Umbilical cord (tissue), 2 donors: ENCODE measurements around the gene SMAP2. TPM values are rescaled to one million over a fixed set of nuclear protein-coding genes. Genes with fewer than 3 reads are reported as not detected.
"Not testable (repeated sequence)": the region's sequence is repeated elsewhere in the genome, so short reads cannot be mapped to it uniquely, and the experiment has no call there.

Source experiments
- DNase-seq: peaks from one replicate; pipeline ENCODE4 v3.0.0-alpha.2; 2015; ENCODE audit warnings: low spot score
- total RNA-seq: library from RNA; depleted of rRNA; stranded (reverse); fragments of >200 nt; gene quantifications from one replicate; pipeline ENCODE4 v1.2.3, GENCODE V29; 2014; ENCODE audit warnings: low replicate concordance; ENCODE audit not compliant: insufficient read depth

The SMAP2 gene
- total RNA-seq, 1 donor from 2014 or later, result 20.2 TPM

GRCh38 chr1:40372658-40373322, 737 bp upstream of the SMAP2 start:
- no peak for DNase-seq

DNA sequence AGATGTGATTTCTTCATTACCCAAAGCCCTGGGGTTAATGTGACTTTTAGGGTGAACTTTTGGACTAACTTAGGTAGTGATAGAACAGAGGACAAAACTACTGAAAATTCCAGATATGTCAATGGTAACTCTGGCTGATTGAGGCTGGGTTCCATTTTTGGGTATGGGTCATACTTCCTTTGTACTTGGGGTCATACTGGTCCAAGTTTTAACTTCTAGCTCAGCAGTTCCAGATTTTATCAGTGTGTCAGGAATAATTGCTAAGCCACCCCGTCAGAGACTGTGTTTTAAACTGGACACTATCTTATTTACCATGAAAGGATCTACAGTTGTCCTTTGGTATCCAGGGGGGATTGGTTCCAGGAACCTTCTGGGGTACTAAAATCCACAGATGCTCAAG, 4.0 kb downstream of the SMAP2 start:
- DNase-seq, result no peak

- peak; percentile 88 for DNase-seq
These were observed 6.4 kb downstream of the SMAP2 start for GRCh38 chr1:40379785-40380452.

DNA sequence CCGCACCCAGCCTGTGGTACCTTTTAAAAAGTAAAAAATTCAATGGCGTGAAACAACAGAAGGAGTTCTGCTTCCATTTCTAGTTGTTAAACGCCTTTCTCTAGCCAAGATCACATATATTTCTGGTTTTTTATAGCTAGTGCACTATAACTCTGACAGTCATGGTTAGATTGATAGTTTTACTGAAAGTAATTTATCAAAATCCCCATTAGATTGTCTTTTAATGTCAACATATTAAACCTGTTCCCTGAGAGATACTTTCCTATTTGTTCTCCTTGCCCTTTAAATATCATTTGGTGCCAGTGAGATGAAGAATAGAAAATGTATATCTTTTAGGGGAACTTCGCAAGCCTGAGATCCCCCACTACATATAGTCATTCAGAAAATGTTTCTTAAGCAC, 7.3 kb downstream of the SMAP2 start:
- DNase-seq, result no peak

GRCh38 chr1:40381268-40382107, 8.0 kb downstream of the SMAP2 start:
- DNase-seq, result no peak

GRCh38 chr1:40382108-40382460, 8.6 kb downstream of the SMAP2 start:
- no peak for DNase-seq

DNA sequence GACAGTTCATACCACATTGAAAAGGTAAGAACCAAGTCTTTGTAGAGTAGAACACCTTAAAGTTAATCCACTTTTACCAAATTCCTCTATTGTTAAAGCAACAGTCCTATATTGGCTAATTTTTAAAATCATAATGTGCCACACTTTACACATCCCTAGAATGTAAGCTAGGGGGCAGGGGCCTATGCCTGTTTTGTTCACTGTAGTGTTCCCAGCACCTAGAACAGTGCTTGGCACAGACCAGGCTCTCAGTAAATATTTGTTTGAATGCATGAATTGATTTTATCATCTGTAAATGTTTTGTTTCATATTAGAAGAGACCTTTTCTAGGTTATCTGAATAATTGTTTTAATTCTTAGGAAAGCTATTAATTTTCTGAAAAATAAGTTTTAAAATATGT, 9.1 kb downstream of the SMAP2 start:
- no peak for DNase-seq

DNA sequence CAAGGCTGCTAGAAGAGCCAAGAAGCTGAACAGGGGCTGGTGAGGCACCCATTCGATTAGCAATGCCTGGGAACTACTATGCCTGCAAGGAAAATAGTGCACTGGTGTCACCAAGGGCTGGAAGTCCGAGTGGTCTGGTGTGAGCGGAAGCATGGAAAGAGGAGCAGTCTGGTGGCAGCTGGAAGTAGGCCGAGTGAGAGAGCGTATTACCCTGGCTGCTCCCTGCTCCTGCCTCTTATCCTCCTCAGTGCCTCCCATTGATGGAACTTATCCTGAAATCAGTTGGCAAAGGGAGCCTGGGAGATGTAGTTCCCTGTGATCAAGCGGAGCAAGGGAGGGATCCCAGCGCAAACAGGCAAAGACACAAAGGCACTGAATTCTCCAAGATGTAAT, 9.6 kb downstream of the SMAP2 start:
- no peak for DNase-seq

GRCh38 chr1:40383488-40384412, 10.2 kb downstream of the SMAP2 start:
- no peak for DNase-seq

DNA sequence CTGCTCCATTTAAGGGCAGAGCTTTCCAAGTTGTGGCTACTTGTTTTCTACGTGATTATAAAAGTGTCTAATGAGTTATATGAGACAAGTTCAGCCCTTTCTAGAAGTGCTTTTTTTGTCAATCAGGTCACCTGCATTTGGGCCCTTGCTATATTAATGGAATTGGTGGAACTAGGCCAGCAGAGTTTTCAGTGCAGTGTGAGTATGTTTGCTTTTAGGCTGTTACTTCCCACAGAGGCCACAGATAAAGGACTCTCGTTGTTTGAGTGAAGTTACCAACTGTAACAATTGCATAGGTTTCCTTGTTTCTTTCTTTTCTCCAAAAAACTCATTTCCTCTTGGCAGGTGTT, 10.9 kb downstream of the SMAP2 start:
- DNase-seq, result no peak

DNA sequence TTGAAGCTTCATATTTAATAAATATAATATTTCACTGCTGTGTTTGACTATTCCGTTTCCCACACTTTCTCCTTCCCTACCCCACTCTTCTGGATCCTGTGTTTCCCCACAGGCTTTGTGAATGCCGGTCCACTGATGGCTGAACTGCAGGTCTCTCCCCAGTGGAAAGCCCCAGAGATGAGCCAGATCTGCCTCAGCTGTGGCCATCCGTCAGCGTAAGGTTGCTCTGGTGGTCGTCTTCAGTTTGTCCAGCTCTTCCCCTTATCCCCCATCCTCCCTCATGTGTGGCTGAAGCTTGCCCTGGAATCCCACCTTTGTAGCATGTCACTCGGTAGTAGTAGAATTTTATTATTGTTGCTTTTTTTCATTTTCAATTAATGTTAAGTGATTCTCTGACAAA, 11.4 kb downstream of the SMAP2 start:
- no peak for DNase-seq

GRCh38 chr1:40385437-40386358, 12.2 kb downstream of the SMAP2 start:
- DNase-seq, result peak; percentile 87

GRCh38 chr1:40386359-40386723, 12.8 kb downstream of the SMAP2 start:
- peak; percentile 89 for DNase-seq

DNA sequence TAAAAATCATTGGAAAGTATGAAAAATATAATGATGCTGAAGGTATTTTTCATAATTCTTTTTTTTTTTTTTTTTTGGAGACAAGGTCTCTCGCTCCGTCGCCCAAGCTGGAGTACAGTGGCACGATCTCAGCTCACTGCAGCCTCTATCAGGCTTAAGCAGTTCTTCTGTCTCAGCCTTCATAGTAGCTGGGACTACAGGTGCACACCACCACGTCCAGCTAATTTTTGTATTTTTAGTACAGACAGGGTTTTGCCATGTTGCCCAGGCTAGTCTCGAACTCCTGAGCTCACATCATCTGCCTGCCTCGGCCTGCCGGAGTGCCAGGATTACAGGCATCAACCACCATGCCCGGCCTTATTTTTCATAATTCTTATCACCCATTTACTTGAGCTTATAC, 13.3 kb downstream of the SMAP2 start:
- no peak for DNase-seq

DNA sequence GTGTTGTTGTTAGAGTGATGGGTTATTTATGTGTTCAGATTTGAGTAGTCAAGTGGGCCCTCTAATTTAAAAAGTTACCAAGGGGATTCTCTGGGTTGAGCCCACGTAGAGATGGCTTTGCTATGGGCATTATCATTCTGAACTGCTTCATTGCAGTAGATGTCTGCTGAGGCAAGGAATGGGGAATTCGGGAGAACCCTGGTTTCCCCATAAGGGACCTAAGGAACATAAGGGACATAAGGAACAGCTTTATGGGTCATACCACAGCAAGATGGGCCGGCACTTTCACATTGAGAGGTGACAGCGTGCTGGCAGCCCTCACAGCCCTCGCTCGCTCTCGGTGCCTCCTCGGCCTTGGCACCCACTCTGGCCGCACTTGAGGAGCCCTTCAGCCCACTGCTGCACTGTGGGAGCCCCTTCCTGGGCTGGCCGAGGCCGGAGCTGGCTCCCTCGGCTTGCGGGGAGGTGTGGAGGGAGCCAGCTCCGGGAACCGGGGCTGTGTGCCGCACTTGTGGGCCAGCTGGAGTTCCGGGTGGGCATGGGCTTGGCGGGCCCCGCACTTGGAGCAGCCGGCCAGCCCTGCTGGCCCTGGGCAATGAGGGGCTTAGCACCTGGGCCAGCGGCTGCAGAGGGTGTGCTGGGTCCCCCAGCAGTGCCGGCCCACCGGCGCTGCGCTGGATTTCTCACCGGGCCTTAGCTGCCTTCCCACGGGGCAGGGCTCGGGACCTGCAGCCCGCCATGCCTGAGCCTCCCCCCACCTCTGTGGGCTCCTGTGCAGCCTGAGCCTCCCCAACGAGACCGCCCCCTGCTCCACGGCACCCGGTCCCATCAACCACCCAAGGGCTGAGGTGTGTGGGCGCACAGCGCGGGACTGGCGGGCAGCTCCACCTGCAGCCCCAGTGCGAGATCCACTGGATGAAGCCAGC, 14.1 kb downstream of the SMAP2 start:
- not testable (repeated sequence) for DNase-seq

DNA sequence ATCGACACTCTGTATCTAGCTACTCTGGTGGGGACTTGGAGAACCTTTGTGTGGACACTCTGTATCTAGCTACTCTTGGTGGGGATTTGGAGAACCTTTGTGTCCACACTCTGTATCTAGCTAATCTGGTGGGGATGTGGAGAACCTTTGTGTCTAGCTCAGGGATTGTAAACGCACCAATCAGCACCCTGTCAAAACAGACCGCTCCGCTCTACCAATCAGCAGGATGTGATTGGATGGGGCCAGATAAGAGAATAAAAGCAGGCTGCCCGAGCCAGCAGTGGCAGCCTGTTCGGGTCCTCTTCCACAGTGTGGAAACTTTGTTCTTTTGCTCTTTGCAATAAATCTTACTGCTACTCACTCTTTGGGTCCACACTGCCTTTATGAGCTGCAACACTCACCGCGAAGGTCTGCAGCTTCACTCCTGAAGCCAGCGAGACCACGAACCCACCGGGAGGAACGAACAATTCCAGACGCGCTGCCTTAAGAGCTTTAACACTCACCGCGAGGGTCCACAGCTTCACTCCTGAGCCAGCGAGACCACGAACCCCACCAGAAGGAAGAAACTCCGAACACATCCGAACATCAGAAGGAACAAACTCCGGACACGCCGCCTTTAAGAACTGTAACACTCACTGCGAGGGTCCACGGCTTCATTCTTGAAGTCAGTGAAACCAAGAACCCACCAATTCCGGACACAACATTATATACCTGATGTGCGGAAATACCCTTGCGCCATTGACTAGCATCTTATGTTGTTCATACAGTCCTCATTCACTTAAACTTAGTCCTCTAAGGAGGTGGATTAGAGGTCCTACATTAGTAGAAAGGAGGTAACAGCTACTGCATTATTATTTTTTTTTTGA, 15.2 kb downstream of the SMAP2 start:
- DNase-seq, result not testable (repeated sequence)

DNA sequence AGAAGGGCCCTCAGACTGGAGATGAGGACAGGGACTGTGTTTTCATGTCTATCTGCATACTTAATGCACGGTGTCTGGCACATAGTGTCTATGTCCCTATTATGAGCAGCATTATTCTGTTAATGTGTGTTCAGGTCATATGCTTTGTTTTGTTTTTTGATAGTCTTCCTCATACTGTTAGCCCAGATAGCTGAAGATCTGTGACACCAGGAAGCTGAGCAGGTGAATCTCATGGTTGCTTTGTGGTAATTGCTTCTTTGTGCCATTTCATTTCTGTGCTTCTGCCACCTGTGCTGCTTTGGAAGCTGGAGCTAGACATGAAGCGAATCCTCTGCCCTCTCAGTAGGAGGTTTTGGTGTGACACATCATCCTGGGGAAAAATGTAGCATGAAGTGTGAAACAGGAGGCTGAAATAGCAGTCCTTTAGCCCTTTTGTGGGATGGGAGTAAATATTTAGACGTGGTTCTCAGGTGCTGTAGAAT, 15.8 kb downstream of the SMAP2 start:
- DNase-seq, result no peak

GRCh38 chr1:40389871-40390560, 16.5 kb downstream of the SMAP2 start:
- peak; percentile 84 for DNase-seq
